Right renal pelvis (tissue), 4 donors: ENCODE results near the gene BST2. TPM values are rescaled to one million over a fixed set of nuclear protein-coding genes. Genes with fewer than 3 reads are reported as not detected.
"Not testable (repeated sequence)": the region's sequence is repeated elsewhere in the genome, so short reads cannot be mapped to it uniquely, and the experiment has no call there.

Experiments
- DNase-seq, 4 donors: peaks; one replicate each; pipeline ENCODE4 v3.0.0-alpha.2; 2013; ENCODE audit warnings: low read depth in 4 of 4, low spot score in 3 of 4, missing footprints in 1 of 4
- polyA plus RNA-seq, 4 donors: library from polyadenylated mRNA; unstranded; fragments of 120-200 nt; gene quantifications; one replicate each; pipeline ENCODE4 v1.2.1, GENCODE V29; 2013; ENCODE audit not compliant: insufficient read length in 4 of 4

The BST2 gene
- polyA plus RNA-seq, 4 donors = 81.8 to 143 (median 122) TPM

DNA sequence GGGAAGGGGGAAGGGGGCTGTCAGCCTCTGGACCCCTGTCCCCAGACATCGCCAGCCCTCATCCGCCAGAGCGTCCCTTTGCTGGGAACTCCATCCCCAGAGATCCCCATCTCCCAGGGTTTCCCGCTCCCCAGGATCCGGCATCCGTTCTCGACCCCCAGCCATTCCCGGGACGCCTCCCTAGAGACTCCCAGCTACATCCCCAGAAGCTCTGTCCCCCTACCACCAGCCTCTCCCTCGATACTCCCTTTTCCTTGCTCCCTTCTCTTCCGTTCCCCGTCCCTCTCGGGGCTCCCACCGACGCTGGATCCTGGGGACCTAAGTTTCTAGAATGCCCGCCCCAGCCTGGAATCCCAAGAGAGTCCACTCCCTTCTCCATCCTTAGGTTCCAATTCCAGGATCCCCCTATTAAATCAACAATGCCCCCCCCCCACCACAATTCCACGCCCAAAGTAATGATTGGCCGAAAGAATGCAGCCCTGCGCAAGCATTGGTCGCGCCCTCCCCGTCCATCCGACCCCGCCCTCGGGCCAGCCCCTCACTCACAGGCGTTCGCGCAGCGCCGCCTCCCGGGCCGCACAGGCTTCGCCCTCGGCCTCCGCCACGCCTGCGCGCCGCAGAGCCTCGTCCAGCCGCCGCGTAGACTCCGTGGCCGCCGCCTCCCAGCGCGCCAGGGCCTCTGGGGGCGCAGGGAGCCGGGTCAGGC lies 14.6 kb downstream of the BST2 start:
- peak; percentile 87 to 89 (median 88) for DNase-seq

DNA sequence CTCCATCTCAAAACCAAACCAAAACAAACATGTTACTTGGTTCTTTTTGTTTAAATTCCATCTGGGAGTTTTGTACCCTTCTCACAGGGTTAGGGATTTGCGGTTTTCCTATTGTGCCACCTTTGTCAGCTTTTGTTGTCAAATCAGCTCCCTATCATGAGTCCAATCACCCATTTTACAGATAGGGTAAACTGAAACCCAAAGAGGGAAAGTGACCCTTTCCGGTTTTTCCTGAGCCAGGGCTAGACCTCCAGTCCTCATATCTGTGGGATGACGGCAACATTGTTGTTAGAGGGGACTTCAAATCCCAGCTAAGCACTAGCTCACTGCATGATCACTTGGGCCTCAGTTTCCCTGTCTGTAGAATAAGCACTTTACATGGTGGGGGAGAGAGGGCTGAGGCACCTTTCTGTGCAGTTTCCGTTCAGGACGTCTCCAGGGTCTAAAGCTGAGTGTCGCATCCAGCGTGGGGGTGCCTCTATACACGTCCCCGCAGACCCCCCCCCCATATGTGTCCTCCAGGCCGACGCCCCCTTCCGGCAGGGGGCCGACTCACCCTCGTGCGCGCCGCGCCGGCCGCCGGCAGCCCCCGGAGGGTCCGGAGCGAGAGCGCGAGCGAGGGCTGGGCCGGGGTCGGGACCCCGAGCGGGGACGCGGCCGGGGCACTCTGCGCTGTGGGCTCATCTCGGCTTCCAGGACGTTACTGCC lies 15.3 kb downstream of the BST2 start:
- DNase-seq = no peak

DNA sequence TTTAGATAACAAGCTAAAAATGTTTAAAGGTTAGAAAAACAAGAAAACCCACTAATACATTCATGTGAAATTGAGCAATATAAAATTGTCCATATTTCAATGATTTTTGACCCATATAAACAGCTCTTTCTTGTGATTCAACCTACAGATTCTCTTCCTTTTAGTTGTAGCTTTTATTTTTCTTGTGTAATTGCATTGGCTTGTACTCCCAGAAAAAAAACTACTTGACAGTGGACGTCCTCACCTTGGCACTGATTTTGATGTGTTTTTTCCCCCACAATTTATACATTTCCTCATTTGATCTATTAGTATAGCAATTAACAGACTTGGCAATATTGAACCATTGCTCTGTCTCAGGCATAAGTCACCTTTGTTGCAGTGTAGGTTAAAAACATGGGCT lies 16.1 kb downstream of the BST2 start:
- no peak for DNase-seq

DNA sequence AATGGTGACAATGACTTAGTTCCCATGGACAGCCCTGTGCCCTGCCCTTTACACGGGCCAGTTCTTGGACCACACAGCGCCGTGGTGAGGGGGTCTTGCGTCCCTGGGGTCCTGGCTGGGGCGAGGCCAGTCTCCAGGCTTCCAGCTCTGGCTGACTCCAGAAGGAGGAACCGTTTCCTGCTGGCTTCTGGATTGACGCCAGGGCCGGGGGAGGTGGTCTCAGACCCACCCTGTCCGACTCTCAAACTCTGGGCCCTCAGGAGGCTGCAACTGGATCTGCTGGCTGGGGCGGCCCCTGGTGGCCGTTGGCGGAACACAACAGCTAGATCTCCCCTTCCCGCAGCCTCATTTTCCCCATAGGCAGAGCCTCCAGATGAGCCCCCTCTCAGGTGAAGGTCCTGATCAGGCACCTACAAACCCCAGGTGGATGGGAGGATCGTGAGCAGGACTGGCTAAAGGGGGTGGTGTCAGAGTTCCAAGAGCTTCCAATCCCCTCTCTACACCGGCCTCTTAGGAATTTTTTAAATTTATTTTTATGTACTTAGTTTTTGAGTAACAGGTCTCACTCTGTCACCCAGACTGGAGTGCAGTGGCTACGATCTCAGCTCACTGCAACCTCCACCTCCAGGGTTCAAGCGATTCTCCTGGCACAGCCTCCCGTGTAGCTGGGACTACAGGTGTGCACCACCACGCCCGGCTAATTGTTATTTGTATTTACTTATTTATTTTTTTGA lies 19.4 kb downstream of the BST2 start:
- DNase-seq = no peak

DNA sequence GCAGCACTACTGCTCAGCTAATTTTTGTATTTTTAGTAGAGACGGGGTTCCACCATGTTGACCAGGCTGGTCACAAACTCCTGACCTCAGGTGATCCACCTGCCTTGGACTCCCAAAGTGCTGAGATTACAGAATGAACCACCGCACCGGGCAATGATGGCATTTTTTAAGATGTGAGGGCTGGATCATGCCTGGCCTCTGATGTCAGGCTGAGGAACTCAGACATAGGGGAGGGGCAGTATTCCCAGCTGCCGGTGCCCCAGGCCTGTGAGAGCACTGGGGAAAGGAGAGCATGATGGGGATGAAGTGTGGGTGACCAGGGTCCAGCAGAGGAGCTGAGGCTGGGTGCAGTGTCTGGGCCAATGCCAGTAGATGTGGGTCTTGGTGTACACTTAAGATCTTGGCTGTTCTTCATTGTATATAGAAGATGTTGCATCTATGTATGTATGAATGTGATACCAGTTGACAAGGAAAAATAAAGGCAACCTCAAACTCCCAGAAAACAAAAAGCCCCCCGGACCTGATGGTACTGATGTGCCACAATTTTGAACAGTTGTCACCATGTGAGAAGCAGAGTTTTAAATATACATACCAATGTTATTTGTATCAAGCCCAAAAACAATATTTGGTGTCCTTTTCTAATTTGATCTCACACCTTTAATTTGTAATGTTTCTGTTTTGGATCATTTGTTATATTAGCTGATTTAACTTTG lies 24.8 kb downstream of the BST2 start:
- DNase-seq = no peak

DNA sequence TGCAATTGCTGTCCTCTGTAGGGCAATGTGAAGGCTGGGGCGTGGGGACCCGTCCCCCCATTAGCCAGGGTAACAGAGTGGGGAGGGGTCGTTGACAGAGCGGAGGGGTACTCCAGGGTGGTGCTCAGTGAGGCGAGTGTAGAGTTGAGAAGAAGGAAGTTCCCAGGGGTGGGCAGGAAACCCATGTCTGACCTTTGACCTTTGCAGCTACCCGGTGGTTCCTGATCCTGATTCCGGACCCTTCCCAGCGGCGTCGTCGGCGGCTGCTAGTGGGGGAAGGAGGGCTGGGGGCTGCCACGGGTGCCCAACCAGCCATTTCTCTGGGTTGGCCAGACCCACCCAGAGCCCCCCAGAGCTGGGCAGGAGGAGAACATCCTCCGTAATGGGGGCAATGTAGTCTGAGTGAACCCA lies 26.2 kb downstream of the BST2 start:
- DNase-seq = no peak

DNA sequence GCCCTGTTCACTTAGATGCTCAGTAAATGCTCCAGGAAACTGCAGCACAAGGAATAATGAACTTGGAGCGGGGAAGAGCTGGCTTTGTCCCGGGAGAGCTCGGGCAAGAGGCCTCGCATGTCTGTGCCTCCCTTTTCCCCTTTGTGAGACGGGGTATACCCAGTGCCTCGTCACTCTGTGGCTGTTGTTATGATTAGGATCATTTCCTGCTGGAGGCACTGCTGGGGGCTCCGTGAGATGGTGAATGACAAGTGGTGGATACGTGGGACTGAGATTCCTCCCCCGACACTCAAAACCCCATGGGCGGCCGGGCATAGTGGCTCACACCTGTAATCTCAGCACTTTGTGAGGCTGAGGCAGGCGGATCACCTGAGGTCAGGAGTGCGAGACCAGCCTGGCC lies 27.2 kb downstream of the BST2 start:
- DNase-seq = no peak

DNA sequence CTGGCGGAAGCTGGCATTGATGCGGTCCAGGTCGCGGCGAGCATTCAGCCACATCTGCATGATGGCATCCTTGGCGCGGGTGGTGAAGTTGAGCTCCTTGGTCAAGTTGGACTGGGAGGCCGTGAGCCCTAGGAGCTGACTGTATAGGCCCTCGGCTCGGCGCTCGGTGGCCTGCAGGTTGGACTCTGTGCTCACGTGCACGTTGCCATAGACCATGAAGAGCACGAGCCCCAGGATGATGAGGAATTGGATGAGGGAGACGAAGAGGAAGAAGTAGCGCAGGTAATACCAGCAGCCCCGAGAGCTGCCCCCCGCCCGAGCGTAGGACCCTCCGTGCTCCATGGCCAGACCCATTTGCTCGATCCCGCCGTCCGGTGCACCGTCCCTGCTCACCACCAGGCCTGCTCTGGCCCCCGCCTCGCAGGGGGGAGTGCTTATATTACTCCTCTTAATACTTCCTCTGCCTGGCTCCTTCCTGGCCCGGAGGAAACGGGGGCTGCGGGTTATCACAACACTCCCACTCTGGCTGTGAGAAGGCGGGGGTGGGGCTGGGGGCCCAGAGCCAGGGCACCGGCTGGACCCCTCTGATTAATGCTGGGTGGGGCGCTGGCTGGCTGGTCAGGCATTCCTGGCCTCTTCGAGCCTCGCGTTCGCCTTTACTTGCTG lies 28.4 kb downstream of the BST2 start, which contains the start of gene PLVAP:
TSS of gene PLVAP (minus strand) at position 408 of the 666 bp plus-strand sequence. CDS start at position 354, 54 bp downstream.
- no peak for DNase-seq

DNA sequence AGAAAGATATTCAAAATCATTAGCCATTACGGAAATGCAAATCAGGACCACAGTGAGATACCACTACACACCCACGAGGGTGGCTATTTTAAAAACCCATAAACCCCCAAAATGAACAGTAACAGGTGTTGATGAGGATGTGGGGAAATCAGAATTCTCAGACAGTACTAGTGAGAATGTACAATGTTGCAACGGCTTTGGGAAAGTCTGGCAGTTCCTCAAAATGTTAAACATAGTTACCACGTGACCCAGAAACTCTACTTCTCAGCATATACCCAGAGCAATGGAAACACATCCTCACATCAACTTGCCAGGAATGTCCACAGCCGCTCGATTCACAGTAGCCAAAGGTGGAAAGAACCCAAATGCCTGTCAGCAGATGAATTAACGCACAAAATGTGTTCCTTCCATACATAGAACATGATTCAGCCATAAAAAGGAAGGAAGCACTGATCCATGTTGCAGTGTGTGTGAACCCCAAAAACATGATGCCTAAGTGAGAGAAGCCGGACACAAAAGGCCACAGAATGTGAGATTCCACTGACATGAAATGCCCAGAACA lies 35.3 kb downstream of the BST2 start:
- DNase-seq = no peak

DNA sequence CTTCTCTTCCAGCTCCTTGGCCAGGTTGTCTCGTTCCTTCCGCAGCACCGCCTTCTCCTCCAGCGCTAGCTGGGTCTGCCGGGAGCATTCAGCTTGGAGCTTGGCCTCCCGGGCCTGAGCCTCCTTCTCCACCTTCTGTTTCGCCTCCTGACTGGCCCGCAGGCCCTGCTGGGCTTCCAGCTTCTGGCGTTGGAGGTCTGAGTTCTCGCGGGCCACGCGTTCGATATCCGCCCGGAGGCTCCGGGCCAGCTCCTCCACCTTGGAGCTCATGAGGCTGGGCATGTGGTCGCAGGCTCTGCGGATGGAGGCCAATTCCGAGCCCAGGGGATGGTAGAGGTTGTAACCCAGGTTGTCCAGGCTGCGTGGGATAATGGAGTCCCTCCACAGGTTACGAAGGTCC lies 40.1 kb downstream of the BST2 start:
- no peak for DNase-seq

DNA sequence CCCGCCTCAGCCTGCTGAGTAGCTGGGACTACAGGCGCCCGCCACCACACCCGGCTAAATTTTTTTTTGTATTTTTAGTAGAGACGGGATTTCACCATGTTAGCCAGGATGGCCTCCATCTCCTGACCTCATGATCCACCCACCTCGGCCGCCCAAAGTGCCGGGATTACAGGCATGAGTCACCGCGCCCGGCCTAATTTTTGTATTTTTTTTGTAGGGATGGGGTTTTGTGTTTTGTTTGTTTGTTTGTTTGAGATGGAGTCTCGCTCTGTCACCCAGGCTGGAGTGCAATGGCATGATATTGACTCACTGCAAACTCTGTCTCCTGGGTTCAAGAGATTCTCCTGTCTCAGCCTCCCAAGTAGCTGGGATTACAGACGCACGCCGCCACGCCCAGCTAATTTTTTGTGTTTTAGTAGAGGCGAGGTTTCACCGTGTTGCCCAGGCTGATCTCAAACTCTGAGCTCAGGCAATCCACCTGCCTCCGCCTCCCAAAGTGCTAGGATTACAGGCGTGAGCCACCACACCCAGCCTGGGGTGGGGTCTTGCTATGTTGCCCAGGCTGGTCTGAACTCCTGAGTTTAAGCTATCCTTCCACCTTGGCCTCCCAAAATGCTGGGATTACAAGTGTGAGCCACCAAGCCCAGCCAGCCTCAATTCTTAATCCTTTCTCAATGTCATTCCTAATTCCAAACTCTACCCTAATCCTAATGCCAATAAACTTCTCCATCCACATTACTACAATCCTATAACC lies 41.4 kb downstream of the BST2 start:
- not testable (repeated sequence) for DNase-seq

DNA sequence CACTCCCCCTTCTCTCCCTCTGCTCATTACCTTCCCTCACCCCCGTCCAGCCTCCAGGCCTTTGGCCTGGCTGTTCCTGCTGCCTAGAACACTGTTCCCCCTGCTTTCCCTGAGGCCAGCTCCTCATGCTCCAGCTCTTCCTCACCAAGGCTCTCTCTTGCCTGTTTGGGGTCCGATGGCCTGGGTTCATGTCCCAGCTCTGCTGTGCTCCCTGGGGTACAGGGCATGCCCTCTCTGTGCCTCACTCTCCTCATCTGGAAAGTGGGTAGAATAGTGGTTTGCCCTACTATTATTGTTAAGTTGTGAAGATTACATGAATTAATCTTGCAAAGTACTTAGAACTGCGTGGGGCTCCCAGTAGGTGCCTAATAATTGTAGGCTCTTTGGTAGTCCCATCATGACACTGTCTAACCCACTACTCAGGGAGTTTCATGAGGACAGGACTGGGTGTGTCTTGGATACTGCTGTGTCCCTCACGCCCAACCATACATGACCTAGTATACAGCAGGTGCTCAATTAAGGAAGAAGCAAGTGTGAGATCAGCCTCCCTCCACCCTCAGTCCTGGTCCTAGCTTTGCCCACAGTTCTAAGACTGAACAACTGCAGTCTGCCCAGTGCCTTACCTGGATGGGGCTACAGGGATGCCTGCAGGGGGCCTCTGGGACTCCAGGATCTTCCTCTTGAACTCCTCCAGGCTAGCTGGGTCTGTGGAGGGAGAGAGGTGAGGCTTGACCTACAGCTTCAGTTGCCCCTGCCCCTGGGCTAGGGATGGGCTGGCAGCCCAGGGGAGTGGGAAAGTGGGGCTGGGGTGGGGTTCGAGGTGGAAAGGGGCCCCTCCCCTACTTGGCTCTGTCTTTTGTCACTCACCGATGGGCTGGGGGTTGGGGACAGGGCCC lies 45.3 kb downstream of the BST2 start:
- DNase-seq = no peak

DNA sequence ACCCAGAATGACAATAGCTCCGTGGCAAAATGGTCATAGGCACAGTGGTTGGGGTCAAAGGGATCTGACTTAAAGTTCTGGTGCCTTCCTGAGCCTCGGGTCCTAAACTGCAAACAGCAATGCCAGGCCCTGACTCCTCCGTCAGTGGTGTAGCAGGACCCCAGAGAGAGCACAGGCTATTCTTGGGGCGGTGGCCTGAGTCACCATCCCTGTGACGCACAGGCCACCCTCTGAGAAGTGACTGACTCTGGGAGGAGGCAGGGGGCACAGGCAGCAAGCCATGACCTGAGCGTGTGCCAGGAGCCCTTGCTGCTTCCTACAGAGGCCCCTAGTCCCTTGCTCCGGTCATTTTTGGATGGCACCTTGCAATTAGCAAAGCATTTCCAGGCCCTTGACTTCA lies 47.0 kb downstream of the BST2 start:
- DNase-seq = no peak

DNA sequence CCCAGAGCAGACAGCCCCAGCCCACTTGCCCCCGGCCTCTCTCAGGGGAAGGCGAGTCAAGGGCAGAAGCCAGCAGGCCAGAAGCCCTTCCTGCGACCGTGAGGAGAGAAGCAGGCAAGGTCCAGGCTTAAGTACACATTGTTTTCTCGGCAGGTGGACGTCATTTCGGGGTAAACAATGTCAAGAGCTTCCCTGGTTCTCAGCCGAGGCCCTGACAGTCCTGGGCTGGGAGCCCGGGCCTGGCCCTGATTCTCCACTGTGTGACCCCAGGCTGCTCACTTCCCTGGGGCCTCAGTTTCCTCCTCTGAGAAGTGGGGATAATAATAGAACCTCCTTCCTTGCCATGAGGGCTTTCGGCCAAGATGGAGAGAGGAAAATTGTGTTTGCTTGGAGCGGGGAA lies 47.7 kb downstream of the BST2 start:
- no peak for DNase-seq

DNA sequence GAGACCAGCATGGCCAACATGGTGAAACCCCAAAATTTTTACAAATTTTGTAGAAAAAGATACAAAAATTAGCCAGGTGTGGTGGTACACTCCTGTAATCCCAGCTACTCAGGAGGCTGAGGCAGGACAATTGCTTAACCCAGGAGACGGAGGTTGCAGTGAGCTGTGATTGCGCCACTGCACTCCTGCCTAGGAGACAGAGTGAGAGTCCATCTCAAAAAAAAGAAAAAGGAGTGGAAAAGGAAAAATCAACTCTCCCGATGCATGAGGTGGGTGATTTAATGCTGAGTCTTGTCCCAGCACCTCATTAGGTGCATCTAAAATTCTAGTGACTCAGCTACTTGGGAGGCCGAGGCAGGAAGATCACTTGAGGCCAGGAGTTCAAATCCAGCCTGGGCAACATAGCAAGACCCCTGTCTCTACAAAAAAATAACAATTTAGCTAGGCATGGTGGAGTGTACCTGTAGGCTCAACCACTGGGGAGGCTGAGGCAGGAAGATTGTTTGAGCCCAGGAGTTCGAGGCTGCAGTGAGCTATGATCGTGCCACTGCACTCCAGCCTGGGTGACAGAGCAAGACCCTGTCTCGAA lies 48.3 kb downstream of the BST2 start:
- no peak for DNase-seq

DNA sequence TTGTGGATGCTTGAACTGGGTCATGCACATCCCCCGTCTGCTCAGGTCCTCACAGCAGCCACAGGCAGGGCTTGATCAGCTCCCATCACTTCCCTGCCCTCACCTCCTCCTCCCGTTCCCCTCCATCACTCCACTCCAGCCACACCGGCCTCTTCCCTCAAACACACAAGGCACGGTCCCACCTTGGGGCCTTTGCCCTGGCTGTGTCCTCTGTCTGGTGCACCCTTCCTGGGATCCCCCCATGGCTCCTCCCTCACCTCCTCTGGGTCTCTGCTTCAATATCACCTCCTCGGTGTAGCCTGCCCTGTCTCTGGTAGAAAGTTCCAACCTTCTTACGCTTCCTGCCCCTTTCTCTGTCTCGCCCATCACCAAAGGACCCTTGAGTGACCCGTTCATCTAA lies 52.0 kb downstream of the BST2 start:
- DNase-seq = no peak
